ENCODE results near the gene CUX1.
"Not testable (repeated sequence)": the region's sequence is repeated elsewhere in the genome, so short reads cannot be mapped to it uniquely, and the experiment has no call there.

DNA sequence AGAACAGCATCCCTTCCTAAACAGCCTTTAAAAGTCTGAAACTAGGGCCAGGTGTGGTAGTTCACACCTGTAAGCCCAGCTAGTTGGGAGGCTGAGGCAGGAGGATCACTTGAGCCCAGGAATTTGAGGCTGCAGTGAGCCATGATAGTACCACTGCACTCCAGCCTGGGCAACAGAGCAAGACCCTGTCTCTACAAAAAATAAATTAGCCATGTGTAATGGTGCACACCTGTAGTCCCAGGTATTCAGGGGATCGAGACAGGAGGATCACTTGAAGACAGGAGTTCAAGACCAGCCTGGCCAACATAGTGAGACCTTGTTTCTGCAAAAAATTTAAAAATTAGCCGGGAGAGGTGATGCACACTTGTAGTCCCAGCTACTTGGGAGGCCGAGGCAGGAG lies 325.0 kb downstream of the CUX1 start:
- TF ChIP-seq GLI2 (tag by site-specific recombination; IDR thresholded peaks at IDR 0.05; ENCODE audit: borderline replicate concordance, low read depth); ZBTB1 (tag by site-specific recombination; IDR thresholded peaks at IDR 0.05); ZNF76 (tag by site-specific recombination; IDR thresholded peaks at IDR 0.05; ENCODE audit: borderline replicate concordance, low read depth); ZNF747 (tag by site-specific recombination; IDR thresholded peaks at IDR 0.05); ZFP3 (tag by site-specific recombination; IDR thresholded peaks at IDR 0.05; ENCODE audit: low read depth); SETDB1 (IDR thresholded peaks at IDR 0.05; ENCODE audit: insufficient read length, low read length); ZNF658 (tag by site-specific recombination; IDR thresholded peaks at IDR 0.05); ZNF292 (tag by site-specific recombination; IDR thresholded peaks at IDR 0.05; ENCODE audit: borderline replicate concordance, low read depth); PBX3 (CRISPR knock-in tag; IDR thresholded peaks at IDR 0.05); ZNF302 (tag by site-specific recombination; IDR thresholded peaks at IDR 0.05; ENCODE audit: low read depth): not testable (repeated sequence)
- TF ChIP-seq, protein P1, sequence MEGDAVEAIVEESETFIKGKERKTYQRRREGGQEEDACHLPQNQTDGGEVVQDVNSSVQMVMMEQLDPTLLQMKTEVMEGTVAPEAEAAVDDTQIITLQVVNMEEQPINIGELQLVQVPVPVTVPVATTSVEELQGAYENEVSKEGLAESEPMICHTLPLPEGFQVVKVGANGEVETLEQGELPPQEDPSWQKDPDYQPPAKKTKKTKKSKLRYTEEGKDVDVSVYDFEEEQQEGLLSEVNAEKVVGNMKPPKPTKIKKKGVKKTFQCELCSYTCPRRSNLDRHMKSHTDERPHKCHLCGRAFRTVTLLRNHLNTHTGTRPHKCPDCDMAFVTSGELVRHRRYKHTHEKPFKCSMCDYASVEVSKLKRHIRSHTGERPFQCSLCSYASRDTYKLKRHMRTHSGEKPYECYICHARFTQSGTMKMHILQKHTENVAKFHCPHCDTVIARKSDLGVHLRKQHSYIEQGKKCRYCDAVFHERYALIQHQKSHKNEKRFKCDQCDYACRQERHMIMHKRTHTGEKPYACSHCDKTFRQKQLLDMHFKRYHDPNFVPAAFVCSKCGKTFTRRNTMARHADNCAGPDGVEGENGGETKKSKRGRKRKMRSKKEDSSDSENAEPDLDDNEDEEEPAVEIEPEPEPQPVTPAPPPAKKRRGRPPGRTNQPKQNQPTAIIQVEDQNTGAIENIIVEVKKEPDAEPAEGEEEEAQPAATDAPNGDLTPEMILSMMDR (tag by site-specific recombination; IDR thresholded peaks at IDR 0.05): not testable (repeated sequence)
- TF ChIP-seq, protein P2, sequence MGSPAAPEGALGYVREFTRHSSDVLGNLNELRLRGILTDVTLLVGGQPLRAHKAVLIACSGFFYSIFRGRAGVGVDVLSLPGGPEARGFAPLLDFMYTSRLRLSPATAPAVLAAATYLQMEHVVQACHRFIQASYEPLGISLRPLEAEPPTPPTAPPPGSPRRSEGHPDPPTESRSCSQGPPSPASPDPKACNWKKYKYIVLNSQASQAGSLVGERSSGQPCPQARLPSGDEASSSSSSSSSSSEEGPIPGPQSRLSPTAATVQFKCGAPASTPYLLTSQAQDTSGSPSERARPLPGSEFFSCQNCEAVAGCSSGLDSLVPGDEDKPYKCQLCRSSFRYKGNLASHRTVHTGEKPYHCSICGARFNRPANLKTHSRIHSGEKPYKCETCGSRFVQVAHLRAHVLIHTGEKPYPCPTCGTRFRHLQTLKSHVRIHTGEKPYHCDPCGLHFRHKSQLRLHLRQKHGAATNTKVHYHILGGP (tag by site-specific recombination; IDR thresholded peaks at IDR 0.05): not testable (repeated sequence)
- TF ChIP-seq, protein P3, sequence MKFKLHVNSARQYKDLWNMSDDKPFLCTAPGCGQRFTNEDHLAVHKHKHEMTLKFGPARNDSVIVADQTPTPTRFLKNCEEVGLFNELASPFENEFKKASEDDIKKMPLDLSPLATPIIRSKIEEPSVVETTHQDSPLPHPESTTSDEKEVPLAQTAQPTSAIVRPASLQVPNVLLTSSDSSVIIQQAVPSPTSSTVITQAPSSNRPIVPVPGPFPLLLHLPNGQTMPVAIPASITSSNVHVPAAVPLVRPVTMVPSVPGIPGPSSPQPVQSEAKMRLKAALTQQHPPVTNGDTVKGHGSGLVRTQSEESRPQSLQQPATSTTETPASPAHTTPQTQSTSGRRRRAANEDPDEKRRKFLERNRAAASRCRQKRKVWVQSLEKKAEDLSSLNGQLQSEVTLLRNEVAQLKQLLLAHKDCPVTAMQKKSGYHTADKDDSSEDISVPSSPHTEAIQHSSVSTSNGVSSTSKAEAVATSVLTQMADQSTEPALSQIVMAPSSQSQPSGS (tag by site-specific recombination; IDR thresholded peaks at IDR 0.05; ENCODE audit: low read depth): not testable (repeated sequence)
